H9 (cell line): ENCODE results near the gene FAM20A. TPM values are rescaled to one million over a fixed set of nuclear protein-coding genes. Genes with fewer than 3 reads are reported as not detected.

Source experiments
- DNase-seq: peaks from one replicate; pipeline ENCODE4 v3.0.0-alpha.2; 2017
- H2AFZ ChIP-seq: one replicate; pipeline ENCODE4 v1.6.1; 2013; ENCODE audit warnings: mild to moderate bottlenecking, low read length, control low read depth, moderate library complexity
- H2AK5ac ChIP-seq: 2 replicates; pipeline ENCODE4 v1.6.1; 2013; ENCODE audit warnings: low read length, control low read depth, mixed read lengths; ENCODE audit not compliant: insufficient read length
- H2BK120ac ChIP-seq: one replicate; pipeline ENCODE4 v1.6.1; 2013; ENCODE audit warnings: low read depth, mild to moderate bottlenecking, low read length, control low read depth, inconsistent platforms; ENCODE audit not compliant: poor library complexity, severe bottlenecking
- H2BK12ac ChIP-seq: 2 replicates; pipeline ENCODE4 v1.6.1; 2013; ENCODE audit warnings: low read length, control low read depth, mixed read lengths, low read depth; ENCODE audit not compliant: insufficient read length
- H2BK15ac ChIP-seq: 2 replicates; pipeline ENCODE4 v1.6.1; 2013; ENCODE audit warnings: low read depth, low read length, control low read depth
- H2BK20ac ChIP-seq: one replicate; pipeline ENCODE4 v1.6.1; 2013; ENCODE audit warnings: low read depth, mild to moderate bottlenecking, low read length, control low read depth, inconsistent platforms; ENCODE audit not compliant: poor library complexity, severe bottlenecking
- H2BK5ac ChIP-seq: 2 replicates; pipeline ENCODE4 v1.6.1; 2013; ENCODE audit warnings: low read length, control low read depth, mixed read lengths; ENCODE audit not compliant: insufficient read length
- H3K14ac ChIP-seq: 2 replicates; pipeline ENCODE4 v1.6.1; 2013; ENCODE audit warnings: low read length, control low read depth; ENCODE audit not compliant: insufficient read depth
- H3K18ac ChIP-seq: 2 replicates; pipeline ENCODE4 v1.6.1; 2013; ENCODE audit warnings: low read depth, mild to moderate bottlenecking, mixed read lengths, low read length, control low read depth; ENCODE audit not compliant: insufficient read length
- H3K23ac ChIP-seq: 2 replicates; pipeline ENCODE4 v1.6.1; 2013; ENCODE audit warnings: low read length, control low read depth, mixed read lengths, low read depth; ENCODE audit not compliant: insufficient read length
- H3K23me2 ChIP-seq: 2 replicates; pipeline ENCODE4 v1.6.1; 2013; ENCODE audit warnings: low read depth, mild to moderate bottlenecking, mixed read lengths, low read length, control low read depth; ENCODE audit not compliant: insufficient read length, poor library complexity, severe bottlenecking
- H3K27ac ChIP-seq: 2 replicates; pipeline ENCODE4 v1.5.1; 2013; ENCODE audit warnings: low read length, control low read depth, mixed read lengths, low read depth; ENCODE audit not compliant: insufficient read length
- H3K27me3 ChIP-seq: 2 replicates; pipeline ENCODE4 v1.6.1; 2013; ENCODE audit warnings: low read length, control low read depth, inconsistent platforms; ENCODE audit not compliant: insufficient read depth
- H3K4ac ChIP-seq: 2 replicates; pipeline ENCODE4 v1.6.1; 2013; ENCODE audit warnings: low read depth, mild to moderate bottlenecking, control low read depth, inconsistent platforms, low read length, moderate library complexity
- H3K4me1 ChIP-seq: 2 replicates; pipeline ENCODE4 v1.6.1; 2013; ENCODE audit warnings: low read length, control low read depth, inconsistent platforms; ENCODE audit not compliant: insufficient read depth
- H3K4me2 ChIP-seq: 2 replicates; pipeline ENCODE4 v1.6.1; 2013; ENCODE audit warnings: low read length, control low read depth, mixed read lengths; ENCODE audit not compliant: insufficient read length, insufficient read depth
- H3K56ac ChIP-seq: 2 replicates; pipeline ENCODE4 v1.6.1; 2013; ENCODE audit warnings: low read depth, mild to moderate bottlenecking, mixed read lengths, low read length, control low read depth; ENCODE audit not compliant: insufficient read length
- H3K79me1 ChIP-seq: 2 replicates; pipeline ENCODE4 v1.6.1; 2013; ENCODE audit warnings: low read depth, mild to moderate bottlenecking, moderate library complexity, low read length, control low read depth, inconsistent platforms; ENCODE audit not compliant: insufficient read depth, poor library complexity, severe bottlenecking
- H3K79me2 ChIP-seq: 2 replicates; pipeline ENCODE4 v1.6.1; 2013; ENCODE audit warnings: low read length, control low read depth, inconsistent platforms; ENCODE audit not compliant: insufficient read depth
- H3K9ac ChIP-seq: 2 replicates; pipeline ENCODE4 v1.6.1; 2013; ENCODE audit warnings: low read length, control low read depth, mixed read lengths; ENCODE audit not compliant: insufficient read length; ENCODE audit errors: extremely low read depth
- H3K9me3 ChIP-seq: one replicate; pipeline ENCODE4 v1.6.1; 2013; ENCODE audit warnings: low read depth, low read length, inconsistent platforms; ENCODE audit not compliant: control insufficient read depth
- H3T11ph ChIP-seq: one replicate; pipeline ENCODE4 v1.6.1; 2013; ENCODE audit warnings: mild to moderate bottlenecking, low read length, control low read depth, inconsistent platforms
- H4K20me1 ChIP-seq: one replicate; pipeline ENCODE4 v1.6.1; 2013; ENCODE audit not compliant: control insufficient read depth, insufficient read length, insufficient read depth
- H4K5ac ChIP-seq: 2 replicates; pipeline ENCODE4 v1.6.1; 2013; ENCODE audit warnings: low read depth, mild to moderate bottlenecking, mixed read lengths, low read length, control low read depth; ENCODE audit not compliant: insufficient read length
- H4K8ac ChIP-seq: replicated peaks from 2 replicates; pipeline ENCODE4 v1.6.1; 2013; ENCODE audit warnings: low read length, control low read depth, mixed read lengths, low read depth; ENCODE audit not compliant: insufficient read length
- H4K91ac ChIP-seq: 2 replicates; pipeline ENCODE4 v1.6.1; 2013; ENCODE audit warnings: low read depth, mild to moderate bottlenecking, moderate library complexity, mixed read lengths, low read length, control low read depth; ENCODE audit not compliant: insufficient read length
- H3K27ac Mint-ChIP-seq, 3 experiments: 2 replicates in 2 of 3; 3 replicates in 1 of 3; pipeline ENCODE4 v1.8.0; 2020 to 2021; ENCODE audit warnings: mixed read lengths in 3 of 3, mild to moderate bottlenecking in 1 of 3, moderate library complexity in 1 of 3
- H3K27me3 Mint-ChIP-seq: 2 replicates; pipeline ENCODE4 v1.8.0; 2021; ENCODE audit warnings: low read depth, mild to moderate bottlenecking, moderate library complexity, mixed read lengths
- H3K36me3 Mint-ChIP-seq, 3 experiments: 2 replicates in 2 of 3; 3 replicates in 1 of 3; pipeline ENCODE4 v1.8.0; 2020 to 2021; ENCODE audit warnings: low read depth in 3 of 3, mixed read lengths in 3 of 3; ENCODE audit not compliant: insufficient read depth in 1 of 3
- H3K4me1 Mint-ChIP-seq, 2 experiments: 2 replicates each; pipeline ENCODE4 v1.8.0; 2020; ENCODE audit warnings: mixed read lengths in 2 of 2
- H3K4me3 Mint-ChIP-seq, 2 experiments: 2 replicates in 1 of 2; 3 replicates in 1 of 2; pipeline ENCODE4 v1.8.0; 2020 to 2021; ENCODE audit warnings: mild to moderate bottlenecking in 2 of 2, mixed read lengths in 2 of 2, moderate library complexity in 1 of 2
- H3K9me3 Mint-ChIP-seq, 2 experiments: 2 replicates in 1 of 2; 3 replicates in 1 of 2; pipeline ENCODE4 v1.8.0; 2020; ENCODE audit warnings: mild to moderate bottlenecking in 2 of 2, mixed read lengths in 2 of 2, moderate library complexity in 1 of 2
- CTCF ChIP-seq: fragments of 200-600 bp; sonication (generic); conservative IDR thresholded peaks from 3 replicates; pipeline ENCODE4 v1.8.0; 2021; ENCODE audit warnings: antibody characterized with exemption, mild to moderate bottlenecking
- WGBS: extraction: QIAGEN DNeasy Blood & Tissue Kit; methylation state at CpG from one replicate; pipeline ENCODE4 v1.1.7; 2013; ENCODE audit warnings: missing lambda C conversion rate, low lambda C conversion rate, mixed read lengths; ENCODE audit not compliant: insufficient read length; ENCODE audit errors: extremely low coverage; 5-methylcytosine and 5-hydroxymethylcytosine counted together
- total RNA-seq: library from RNA; stranded (reverse); gene quantifications from 2 replicates; pipeline ENCODE4 v1.2.1, GENCODE V29; 2021

FAM20A gene
- total RNA-seq, 1 experiment from 2014 or later, result 34.4 TPM

GRCh38 chr17:68513932-68514331 is 87.2 kb downstream of the FAM20A start:
- Histone ChIP-seq H2BK20ac (no peak overlapping the region), H2AK5ac (no peak overlapping the region), H3K23ac (no peak overlapping the region), H3K27me3 (no peaks in the 10 kb centered on the region), H3K4me2 (peak overlapping the region; percentile 60), H2BK5ac (no peak overlapping the region), H2BK120ac (no peak overlapping the region), H3K23me2 (peaks cover 9% of the 10 kb centered on the region), H3K27ac (no peak overlapping the region), H2BK15ac (no peak overlapping the region), H2AFZ (no peak overlapping the region), H4K91ac (no peak overlapping the region), H3T11ph (no peak overlapping the region), H3K4ac (no peak overlapping the region), H3K18ac (no peak overlapping the region), H4K8ac (no peak overlapping the region), H3K9ac (no peak overlapping the region), H2BK12ac (no peak overlapping the region), H4K5ac (no peak overlapping the region), H3K9me3 (peaks cover 12% of the 10 kb centered on the region), H3K56ac (no peak overlapping the region), H3K4me1 (no peaks in the 10 kb centered on the region; the same call in 1 of the 2 replicates), H3K14ac (no peak overlapping the region), H3K79me1 (peaks cover 11% of the 10 kb centered on the region), H4K20me1 (no peaks in the 10 kb centered on the region), H3K79me2 (peaks cover 16% of the 10 kb centered on the region; the same call in 1 of the 2 replicates)
- Mint-ChIP-seq H3K36me3 (peaks cover 35 to 45% (median 44%) of the 10 kb centered on the region in 3 experiments), H3K27me3 (0 out of 2 replicates have a peak, but pooled peaks cover 2% of the 10 kb centered on the region), H3K27ac (no peak overlapping the region), H3K9me3 (peaks cover 16 to 17% of the 10 kb centered on the region in 2 experiments), H3K4me3 (peak overlapping the region; percentile 97), H3K4me1 (peaks cover 27 to 35% of the 10 kb centered on the region in 2 experiments)
- TF ChIP-seq CTCF, result no peak
- no peak for DNase-seq
- WGBS, result no CpG with 5 or more reads among the region's 3 CpGs
